Measurements from ENCODE around the gene CTH. TPM values are rescaled to one million over a fixed set of nuclear protein-coding genes. Genes with fewer than 3 reads are reported as not detected.

Gene CTH
- total and polyA plus RNA-seq, 2 donors (not counting 1 experiment from before 2014, with no cell fraction given): 2.6 to 9.7 TPM

DNA sequence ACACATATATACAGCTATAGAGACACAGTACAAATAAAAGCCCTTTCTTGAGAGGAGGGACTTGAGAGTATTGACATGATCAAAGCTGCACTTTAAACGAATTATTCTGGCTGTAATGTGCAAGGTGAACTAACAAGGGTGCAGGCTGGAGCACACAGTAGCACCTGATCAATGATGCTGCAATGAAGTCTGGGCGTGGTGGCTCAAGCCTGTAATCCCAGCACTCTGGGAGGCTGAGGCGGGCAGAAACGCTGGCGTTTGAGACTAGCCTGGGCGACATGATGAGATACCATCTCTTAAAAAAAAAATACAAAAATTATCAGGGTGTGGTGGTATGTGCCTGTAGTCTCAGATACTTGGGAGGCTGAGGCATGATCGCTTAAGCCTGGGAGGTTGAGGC, 14.1 kb upstream of the CTH start:
- Histone ChIP-seq H3K79me2 (ENCODE audit: control insufficient read depth, insufficient read depth, low read length) (no peaks in the 10 kb centered on the region), H3K36me3 (ENCODE audit: control insufficient read depth, insufficient read depth, low read length) (no peaks in the 10 kb centered on the region), H3K9ac (ENCODE audit: insufficient read depth, low read length) (no peak overlapping the region), H4K20me1 (ENCODE audit: control insufficient read depth, extremely low read depth, insufficient read depth, low read length) (no peaks in the 10 kb centered on the region), H3K27ac (ENCODE audit: insufficient read depth, low read length) (no peak overlapping the region), H2AFZ (ENCODE audit: low read length) (no peak overlapping the region), H3K27me3 (ENCODE audit: control insufficient read depth, insufficient read depth, low read length) (no peaks in the 10 kb centered on the region), H3K4me1 (ENCODE audit: control insufficient read depth, extremely low read depth, insufficient read depth, low read length) (no peaks in the 10 kb centered on the region), H3K4me2 (ENCODE audit: extremely low read depth, insufficient read depth, low read length) (no peak overlapping the region), H3K9me3 (ENCODE audit: control insufficient read depth, insufficient read depth, low read depth, low read length) (no peaks in the 10 kb centered on the region), H3K4me3 (replicated peaks in 1 of 4; ENCODE audit: control extremely low read depth in 1 of 4, insufficient read depth in 1 of 4, low read depth in 3 of 4, low read length in 4 of 4) (no peak overlapping the region)
- TF ChIP-seq, protein P1, sequence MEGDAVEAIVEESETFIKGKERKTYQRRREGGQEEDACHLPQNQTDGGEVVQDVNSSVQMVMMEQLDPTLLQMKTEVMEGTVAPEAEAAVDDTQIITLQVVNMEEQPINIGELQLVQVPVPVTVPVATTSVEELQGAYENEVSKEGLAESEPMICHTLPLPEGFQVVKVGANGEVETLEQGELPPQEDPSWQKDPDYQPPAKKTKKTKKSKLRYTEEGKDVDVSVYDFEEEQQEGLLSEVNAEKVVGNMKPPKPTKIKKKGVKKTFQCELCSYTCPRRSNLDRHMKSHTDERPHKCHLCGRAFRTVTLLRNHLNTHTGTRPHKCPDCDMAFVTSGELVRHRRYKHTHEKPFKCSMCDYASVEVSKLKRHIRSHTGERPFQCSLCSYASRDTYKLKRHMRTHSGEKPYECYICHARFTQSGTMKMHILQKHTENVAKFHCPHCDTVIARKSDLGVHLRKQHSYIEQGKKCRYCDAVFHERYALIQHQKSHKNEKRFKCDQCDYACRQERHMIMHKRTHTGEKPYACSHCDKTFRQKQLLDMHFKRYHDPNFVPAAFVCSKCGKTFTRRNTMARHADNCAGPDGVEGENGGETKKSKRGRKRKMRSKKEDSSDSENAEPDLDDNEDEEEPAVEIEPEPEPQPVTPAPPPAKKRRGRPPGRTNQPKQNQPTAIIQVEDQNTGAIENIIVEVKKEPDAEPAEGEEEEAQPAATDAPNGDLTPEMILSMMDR (conservative IDR thresholded peaks at IDR 0.05 in 1 of 2, IDR thresholded peaks at IDR 0.05 in 1 of 2; ENCODE audit: low read depth in 1 of 2, low read length in 2 of 2): no peak
- TF ChIP-seq EZH2 (IDR thresholded peaks at IDR 0.05; ENCODE audit: low read length, missing control alignments): no peak
- no peak for DNase-seq (ENCODE audit: low read depth in 2 of 2)

DNA sequence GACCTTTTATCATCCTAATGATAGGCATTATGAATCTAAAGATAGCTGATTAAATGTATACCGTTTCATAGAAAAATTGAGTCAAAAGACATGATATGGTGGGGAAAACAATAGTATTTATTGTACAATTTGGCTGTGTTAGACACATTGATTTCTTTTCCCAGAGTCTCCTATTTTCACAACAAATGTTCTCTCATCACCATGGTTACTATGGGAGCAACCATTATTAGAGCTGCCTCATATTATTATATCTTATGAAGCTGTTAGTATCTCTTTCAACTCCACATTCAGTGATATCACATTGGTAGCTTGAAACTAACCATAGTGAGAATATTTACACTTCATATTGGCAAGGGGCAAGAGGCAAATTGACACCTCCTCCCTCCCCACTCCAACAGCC, 10.7 kb upstream of the CTH start:
- TF ChIP-seq, protein P1 (conservative IDR thresholded peaks at IDR 0.05 in 1 of 2, IDR thresholded peaks at IDR 0.05 in 1 of 2; ENCODE audit: low read depth in 1 of 2, low read length in 2 of 2): no peak
- no peak for TF ChIP-seq EZH2 (IDR thresholded peaks at IDR 0.05; ENCODE audit: low read length, missing control alignments)
- no peaks in the 10 kb centered on the region for H3K9me3 ChIP-seq (ENCODE audit: control insufficient read depth, insufficient read depth, low read depth, low read length)
- H2AFZ ChIP-seq (ENCODE audit: low read length): no peak overlapping the region
- no peaks in the 10 kb centered on the region for H3K4me1 ChIP-seq (ENCODE audit: control insufficient read depth, extremely low read depth, insufficient read depth, low read length)
- no peak overlapping the region for H3K27ac ChIP-seq (ENCODE audit: insufficient read depth, low read length)
- H3K4me3 ChIP-seq (replicated peaks in 1 of 4; ENCODE audit: control extremely low read depth in 1 of 4, insufficient read depth in 1 of 4, low read depth in 3 of 4, low read length in 4 of 4): no peak overlapping the region
- H3K79me2 ChIP-seq (ENCODE audit: control insufficient read depth, insufficient read depth, low read length): no peaks in the 10 kb centered on the region
- H4K20me1 ChIP-seq (ENCODE audit: control insufficient read depth, extremely low read depth, insufficient read depth, low read length): no peaks in the 10 kb centered on the region
- no peak for DNase-seq (ENCODE audit: low read depth in 2 of 2)
- H3K4me2 ChIP-seq (ENCODE audit: extremely low read depth, insufficient read depth, low read length): no peak overlapping the region
- H3K36me3 ChIP-seq (ENCODE audit: control insufficient read depth, insufficient read depth, low read length): no peaks in the 10 kb centered on the region
- H3K27me3 ChIP-seq (ENCODE audit: control insufficient read depth, insufficient read depth, low read length): no peaks in the 10 kb centered on the region
- no peak overlapping the region for H3K9ac ChIP-seq (ENCODE audit: insufficient read depth, low read length)

DNA sequence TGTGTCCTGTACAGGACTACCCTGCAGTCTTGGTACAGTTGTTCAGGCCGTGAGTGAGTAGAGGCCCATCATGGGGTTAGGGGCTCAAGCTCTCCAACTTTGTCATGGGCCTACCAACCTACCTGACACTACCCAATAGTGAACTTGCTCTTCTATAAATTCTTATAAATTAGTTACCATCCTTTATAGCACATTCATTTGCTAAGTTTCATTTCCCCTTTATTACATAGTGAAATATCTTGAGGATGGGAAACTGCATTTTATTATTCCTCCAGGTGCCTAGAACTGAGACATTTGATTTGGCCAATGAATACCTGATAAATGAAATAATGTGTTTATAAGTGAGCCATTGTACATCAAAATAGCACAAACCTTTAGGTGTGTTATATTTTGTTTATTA, 9.1 kb upstream of the CTH start:
- Histone ChIP-seq H3K4me3 (replicated peaks in 1 of 4; ENCODE audit: control extremely low read depth in 1 of 4, insufficient read depth in 1 of 4, low read depth in 3 of 4, low read length in 4 of 4) (no peak overlapping the region), H4K20me1 (ENCODE audit: control insufficient read depth, extremely low read depth, insufficient read depth, low read length) (no peaks in the 10 kb centered on the region)

More for the DNA sequence above, 9.1 kb upstream of the CTH start:
- H2AFZ ChIP-seq (ENCODE audit: low read length): no peak overlapping the region
- no peaks in the 10 kb centered on the region for H3K4me1 ChIP-seq (ENCODE audit: control insufficient read depth, extremely low read depth, insufficient read depth, low read length)
- no peaks in the 10 kb centered on the region for H3K9me3 ChIP-seq (ENCODE audit: control insufficient read depth, insufficient read depth, low read depth, low read length)
- no peak overlapping the region for H3K27ac ChIP-seq (ENCODE audit: insufficient read depth, low read length)
- no peaks in the 10 kb centered on the region for H3K27me3 ChIP-seq (ENCODE audit: control insufficient read depth, insufficient read depth, low read length)
- H3K9ac ChIP-seq (ENCODE audit: insufficient read depth, low read length): no peak overlapping the region
- no peaks in the 10 kb centered on the region for H3K79me2 ChIP-seq (ENCODE audit: control insufficient read depth, insufficient read depth, low read length)
- no peaks in the 10 kb centered on the region for H3K36me3 ChIP-seq (ENCODE audit: control insufficient read depth, insufficient read depth, low read length)
- DNase-seq (ENCODE audit: low read depth in 2 of 2): no peak
- no peak overlapping the region for H3K4me2 ChIP-seq (ENCODE audit: extremely low read depth, insufficient read depth, low read length)
- TF ChIP-seq, protein P1 (conservative IDR thresholded peaks at IDR 0.05 in 1 of 2, IDR thresholded peaks at IDR 0.05 in 1 of 2; ENCODE audit: low read depth in 1 of 2, low read length in 2 of 2): no peak
- no peak for TF ChIP-seq EZH2 (IDR thresholded peaks at IDR 0.05; ENCODE audit: low read length, missing control alignments)

Measured in fibroblast of lung (primary cell).